HepG2 (cell line): ENCODE data around the gene RIN3. TPM values are rescaled to one million over a fixed set of nuclear protein-coding genes. Genes with fewer than 3 reads are reported as not detected.

Experiments
- ATAC-seq: fragments of 200-7000 bp; cut with Tn5 transposase; 3 replicates; pipeline ENCODE4 v1.9.1; 2020; ENCODE audit warnings: mild to moderate bottlenecking, moderate library complexity
- BruUV-seq: library from RNA; stranded (reverse); fragments of 400-500 nt; replicated peaks from 2 replicates; lab custom pipeline; 2021; lab: Mats Ljungman, UMichigan
- CTCF ChIA-PET: fragments of 300-600 bp; formaldehyde crosslinking; extraction: SDS; loops from one replicate; lab custom pipeline; 2021; ENCODE audit warnings: low total read pairs, inconsistent platforms, low intra/inter-chr PET ratio; lab: Yijun Ruan, JAX
- POLR2A ChIA-PET: fragments of 350-600 bp; sonication (Branson Sonifier 250); formaldehyde crosslinking; loops from one replicate; lab custom pipeline; 2020; ENCODE audit warnings: antibody characterized with exemption, inconsistent platforms; lab: Yijun Ruan, JAX
- DNase-seq: peaks from one replicate; pipeline ENCODE4 v3.0.0-alpha.2; 2015; ENCODE audit warnings: low spot score
- FAIRE-seq: peaks from 3 replicates; lab custom pipeline; 2011; peaks lifted over from hg19 to GRCh38; lab: Jason Lieb, UNC
- H2AFZ ChIP-seq: one replicate; pipeline ENCODE4 v1.6.1; 2011; ENCODE audit warnings: low read length, inconsistent platforms
- H3K27ac ChIP-seq: fragments of 300-600 bp; 3 replicates; pipeline ENCODE4 v1.8.0; 2011; ENCODE audit warnings: mixed run types, mild to moderate bottlenecking, mixed read lengths, low read length, inconsistent platforms; ENCODE audit not compliant: insufficient read depth; ENCODE audit errors: extremely low read length
- H3K27me3 ChIP-seq, 2 experiments: fragments of 200-600 bp in 1 of 2; 2 replicates in 1 of 2; 3 replicates in 1 of 2; pipeline versions ENCODE4 v1.6.0 to v1.8.0; 2011; ENCODE audit warnings: low read length in 2 of 2, mild to moderate bottlenecking in 2 of 2, moderate library complexity in 2 of 2, inconsistent platforms in 1 of 2; ENCODE audit not compliant: insufficient read depth in 2 of 2, control insufficient read depth in 1 of 2
- H3K36me3 ChIP-seq, 2 experiments: fragments of 200-600 bp in 1 of 2; replicated peaks in 1 of 2; 2 replicates in 1 of 2; 3 replicates in 1 of 2; pipeline versions ENCODE4 v1.5.1 to v1.8.0; 2011; ENCODE audit warnings: low read length in 2 of 2, inconsistent platforms in 1 of 2; ENCODE audit not compliant: insufficient read depth in 2 of 2, control insufficient read depth in 1 of 2
- H3K4me1 ChIP-seq: 2 replicates; pipeline ENCODE4 v1.5.1; 2012; ENCODE audit warnings: low read length, inconsistent platforms; ENCODE audit not compliant: insufficient read depth
- H3K4me2 ChIP-seq: 2 replicates; pipeline ENCODE4 v1.6.0; 2011; ENCODE audit warnings: low read depth, low read length, inconsistent platforms
- H3K4me3 ChIP-seq, 3 experiments: fragments of 200-600 bp in 1 of 3; sonication (generic), shearing (Covaris generic) in 1 of 3; replicated peaks in 1 of 3; 2 replicates each; pipeline ENCODE4 v1.5.1; 2011 to 2016; ENCODE audit warnings: low read length in 3 of 3, inconsistent platforms in 2 of 3, low read depth in 2 of 3, mild to moderate bottlenecking in 2 of 3, control low read depth in 1 of 3, mixed read lengths in 1 of 3; ENCODE audit not compliant: insufficient read depth in 1 of 3
- H3K79me2 ChIP-seq: one replicate; pipeline ENCODE4 v1.6.1; 2011; ENCODE audit warnings: low read length, inconsistent platforms; ENCODE audit not compliant: insufficient read depth
- H3K9ac ChIP-seq: 2 replicates; pipeline ENCODE4 v1.6.0; 2011; ENCODE audit warnings: mild to moderate bottlenecking, low read depth, low read length, inconsistent platforms; ENCODE audit not compliant: insufficient read depth
- H3K9me3 ChIP-seq: 2 replicates; pipeline ENCODE4 v1.5.1; 2012; ENCODE audit warnings: mild to moderate bottlenecking, low read length
- H4K20me1 ChIP-seq: 2 replicates; pipeline ENCODE4 v1.6.0; 2011; ENCODE audit warnings: inconsistent platforms, mild to moderate bottlenecking, low read length, moderate library complexity; ENCODE audit not compliant: insufficient read depth
- AGO2 ChIP-seq: fragments of 200-400 bp; formaldehyde crosslinking; optimal IDR thresholded peaks from 2 replicates; pipeline ENCODE3; 2017; ENCODE audit warnings: mild to moderate bottlenecking, low read depth, low read length, moderate library complexity
- DBP ChIP-seq: sonication (generic); formaldehyde crosslinking; IDR thresholded peaks from 2 replicates; pipeline ENCODE4 v1.4.0; 2020; ENCODE audit warnings: missing genetic modification reagents; ENCODE audit errors: not compliant biosample characterization
- FOXC1 ChIP-seq: sonication (generic); formaldehyde crosslinking; IDR thresholded peaks from 2 replicates; pipeline ENCODE4 v1.8.0; 2022; ENCODE audit warnings: mild to moderate bottlenecking, missing genetic modification reagents, borderline replicate concordance
- JUNB ChIP-seq: sonication (generic); formaldehyde crosslinking; IDR thresholded peaks from 2 replicates; pipeline ENCODE4 v1.8.0; 2022; ENCODE audit warnings: missing genetic modification reagents, mild to moderate bottlenecking, borderline replicate concordance
- MLLT10 ChIP-seq: sonication (generic); formaldehyde crosslinking; IDR thresholded peaks from 2 replicates; pipeline ENCODE4 v1.4.0; 2020; ENCODE audit warnings: missing genetic modification reagents
- SSRP1 ChIP-seq: IDR thresholded peaks from 2 replicates; pipeline ENCODE4 v1.6.1; 2016; ENCODE audit warnings: control low read depth
- ZNF136 ChIP-seq: sonication (generic); formaldehyde crosslinking; IDR thresholded peaks from 2 replicates; pipeline ENCODE4 v1.8.1; 2022; ENCODE audit warnings: low read depth, mild to moderate bottlenecking, moderate library complexity, missing genetic modification reagents
- ZNF329 ChIP-seq: sonication (generic); formaldehyde crosslinking; IDR thresholded peaks from 2 replicates; pipeline ENCODE4 v1.9.0; 2021; ENCODE audit warnings: low read depth, mild to moderate bottlenecking, missing genetic modification reagents
- ZNF337 ChIP-seq: sonication (generic); formaldehyde crosslinking; IDR thresholded peaks from 2 replicates; pipeline ENCODE4 v1.5.1; 2020; ENCODE audit warnings: missing genetic modification reagents, low read depth, mild to moderate bottlenecking, borderline replicate concordance
- ZNF33B ChIP-seq: sonication (generic); formaldehyde crosslinking; IDR thresholded peaks from 2 replicates; pipeline ENCODE4 v1.5.1; 2020; ENCODE audit warnings: mild to moderate bottlenecking, missing genetic modification reagents
- WGBS: methylation state at CpG from one replicate; pipeline ENCODE4 v1.1.6; 2017; ENCODE audit warnings: low lambda C conversion rate; 5-methylcytosine and 5-hydroxymethylcytosine counted together
- in situ Hi-C: cut with HindIII; loops from 2 replicates; pipeline ENCODE4 v1.10.0; 2017; ENCODE audit warnings: low pct_unique_long_range_greater_than_20kb; ENCODE audit not compliant: extremely low pct_ligation_motif_present
- intact Hi-C: fragments of 100-400 bp; cut with micrococcal nuclease; formaldehyde crosslinking; loops from one replicate; pipeline ENCODE4 v1.10.0; 2022; ENCODE audit not compliant: unreplicated experiment
- polyA plus RNA-seq, 8 experiments: library from polyadenylated mRNA; depleted of rRNA in 3 of 8; stranded (reverse) in 7 of 8; unstranded in 1 of 8; fragments of >200 nt; fragmentation: Illumina TruSeq in 4 of 8; extraction: Trizol in 4 of 8; gene quantifications; 2 replicates each; pipeline versions ENCODE4 v1.2.1 to v1.2.3, GENCODE V29; 2011 to 2016; ENCODE audit warnings: low read depth in 4 of 8, missing spikeins in 1 of 8, mixed read lengths in 1 of 8; ENCODE audit not compliant: insufficient read depth in 1 of 8
- total RNA-seq, 5 experiments: library from RNA; depleted of rRNA; stranded (reverse); fragments of >200 nt; fragmentation: Illumina TruSeq; extraction: Trizol; gene quantifications; 2 replicates each; pipeline ENCODE4 v1.2.3, GENCODE V29; 2016; ENCODE audit warnings: low read depth in 1 of 5
- TF ChIP-seq, protein P1 (sequence below): sonication (generic); formaldehyde crosslinking; IDR thresholded peaks from 2 replicates; pipeline ENCODE4 v1.8.0; 2022; ENCODE audit warnings: mild to moderate bottlenecking, missing genetic modification reagents

Gene RIN3
- total and polyA plus RNA-seq, 2 of the 13 experiments (the other 11 are each of a cell fraction or from before 2014, with no cell fraction given) = 2.3 to 3.6 TPM

- Histone ChIP-seq H3K79me2 (no peaks in the 10 kb centered on the region), H3K9ac (no peak overlapping the region), H3K27me3 (no peaks in the 10 kb centered on the region), H3K27ac (no peak overlapping the region), H4K20me1 (no peaks in the 10 kb centered on the region), H3K9me3 (no peaks in the 10 kb centered on the region), H2AFZ (no peak overlapping the region), H3K36me3 (peaks cover 0 to 3% of the 10 kb centered on the region in 2 experiments; a peak in 2 of 5 replicates), H3K4me1 (no peaks in the 10 kb centered on the region), H3K4me3 (no peak overlapping the region), H3K4me2 (no peak overlapping the region)
- no TSS peak for BruUV-seq
- no peak for TF ChIP-seq MLLT10 (CRISPR knock-in tag)
- no peak for TF ChIP-seq AGO2
- TF ChIP-seq ZNF33B (CRISPR knock-in tag) = no peak
- TF ChIP-seq FOXC1 (CRISPR knock-in tag) = no peak
- no peak for TF ChIP-seq JUNB (CRISPR knock-in tag)
- TF ChIP-seq ZNF136 (CRISPR knock-in tag) = no peak
- TF ChIP-seq ZNF337 = no peak
- TF ChIP-seq, protein P1, sequence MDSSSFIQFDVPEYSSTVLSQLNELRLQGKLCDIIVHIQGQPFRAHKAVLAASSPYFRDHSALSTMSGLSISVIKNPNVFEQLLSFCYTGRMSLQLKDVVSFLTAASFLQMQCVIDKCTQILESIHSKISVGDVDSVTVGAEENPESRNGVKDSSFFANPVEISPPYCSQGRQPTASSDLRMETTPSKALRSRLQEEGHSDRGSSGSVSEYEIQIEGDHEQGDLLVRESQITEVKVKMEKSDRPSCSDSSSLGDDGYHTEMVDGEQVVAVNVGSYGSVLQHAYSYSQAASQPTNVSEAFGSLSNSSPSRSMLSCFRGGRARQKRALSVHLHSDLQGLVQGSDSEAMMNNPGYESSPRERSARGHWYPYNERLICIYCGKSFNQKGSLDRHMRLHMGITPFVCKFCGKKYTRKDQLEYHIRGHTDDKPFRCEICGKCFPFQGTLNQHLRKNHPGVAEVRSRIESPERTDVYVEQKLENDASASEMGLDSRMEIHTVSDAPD (CRISPR knock-in tag) = no peak
- TF ChIP-seq DBP (CRISPR knock-in tag) = no peak
- TF ChIP-seq ZNF329 (CRISPR knock-in tag) = no peak
- no peak for TF ChIP-seq SSRP1 (CRISPR knock-in tag)
- WGBS = 81% methylated on average over 6 of the region's 10 CpGs
- ATAC-seq = no peak
- FAIRE-seq = no peak
- intact Hi-C loops = no loop called here
- no peak for DNase-seq
- ChIA-PET CTCF (no interaction called here), POLR2A (no interaction called here)
- in situ Hi-C loops = no loop called here
Observed at GRCh38 chr14:92601757-92602417, 88.3 kb downstream of the RIN3 start.
